Measurements from ENCODE around the gene TMEM254. TPM values are rescaled to one million over a fixed set of nuclear protein-coding genes. Genes with fewer than 3 reads are reported as not detected.
"Not testable (repeated sequence)": the region's sequence is repeated elsewhere in the genome, so short reads cannot be mapped to it uniquely, and the experiment has no call there.

Gene TMEM254
- total RNA-seq, 2 donors from 2014 or later, result 8.6 to 9.9 TPM

DNA sequence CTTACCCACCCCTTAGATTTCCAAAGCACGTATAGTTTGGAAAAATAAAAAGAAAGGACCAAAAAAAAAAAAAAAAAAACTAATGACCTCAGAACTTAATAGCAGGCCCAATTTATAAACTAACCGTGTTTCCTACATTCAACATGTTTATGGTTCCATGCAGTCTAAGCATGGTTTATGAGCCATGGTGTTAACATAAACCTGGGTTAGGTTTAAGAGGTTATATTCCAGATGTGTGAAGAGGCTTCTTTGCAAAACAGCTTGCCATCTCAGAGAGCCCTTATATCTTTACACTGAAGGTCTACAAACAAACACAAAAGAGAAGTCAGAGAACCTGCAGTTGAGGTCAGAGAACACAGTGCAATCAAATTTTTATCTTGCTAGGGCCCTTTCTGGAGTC lies 15.8 kb downstream of the TMEM254 start:
- 77 to 79% methylated on average over 2 of the region's 2 CpGs for WGBS, 2 donors
- H3K9me3 ChIP-seq, result no peaks in the 10 kb centered on the region
- H3K4me1 ChIP-seq, result no peaks in the 10 kb centered on the region
- H3K36me3 ChIP-seq (replicated peaks in 1 of 2; ENCODE audit: insufficient read depth in 1 of 2, low read depth in 2 of 2), result peaks cover 0 to 4% of the 10 kb centered on the region in 2 donors
- DNase-seq, result no peak
- no peaks in the 10 kb centered on the region for H3K27me3 ChIP-seq
- TF ChIP-seq, protein P1, sequence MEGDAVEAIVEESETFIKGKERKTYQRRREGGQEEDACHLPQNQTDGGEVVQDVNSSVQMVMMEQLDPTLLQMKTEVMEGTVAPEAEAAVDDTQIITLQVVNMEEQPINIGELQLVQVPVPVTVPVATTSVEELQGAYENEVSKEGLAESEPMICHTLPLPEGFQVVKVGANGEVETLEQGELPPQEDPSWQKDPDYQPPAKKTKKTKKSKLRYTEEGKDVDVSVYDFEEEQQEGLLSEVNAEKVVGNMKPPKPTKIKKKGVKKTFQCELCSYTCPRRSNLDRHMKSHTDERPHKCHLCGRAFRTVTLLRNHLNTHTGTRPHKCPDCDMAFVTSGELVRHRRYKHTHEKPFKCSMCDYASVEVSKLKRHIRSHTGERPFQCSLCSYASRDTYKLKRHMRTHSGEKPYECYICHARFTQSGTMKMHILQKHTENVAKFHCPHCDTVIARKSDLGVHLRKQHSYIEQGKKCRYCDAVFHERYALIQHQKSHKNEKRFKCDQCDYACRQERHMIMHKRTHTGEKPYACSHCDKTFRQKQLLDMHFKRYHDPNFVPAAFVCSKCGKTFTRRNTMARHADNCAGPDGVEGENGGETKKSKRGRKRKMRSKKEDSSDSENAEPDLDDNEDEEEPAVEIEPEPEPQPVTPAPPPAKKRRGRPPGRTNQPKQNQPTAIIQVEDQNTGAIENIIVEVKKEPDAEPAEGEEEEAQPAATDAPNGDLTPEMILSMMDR (IDR thresholded peaks at IDR 0.05), result no peak
- H3K27ac ChIP-seq, result no peak overlapping the region
- intact Hi-C loops (cut with DNase I), result no loop called here
- no peak overlapping the region for H3K4me3 ChIP-seq
- no peak for ATAC-seq

DNA sequence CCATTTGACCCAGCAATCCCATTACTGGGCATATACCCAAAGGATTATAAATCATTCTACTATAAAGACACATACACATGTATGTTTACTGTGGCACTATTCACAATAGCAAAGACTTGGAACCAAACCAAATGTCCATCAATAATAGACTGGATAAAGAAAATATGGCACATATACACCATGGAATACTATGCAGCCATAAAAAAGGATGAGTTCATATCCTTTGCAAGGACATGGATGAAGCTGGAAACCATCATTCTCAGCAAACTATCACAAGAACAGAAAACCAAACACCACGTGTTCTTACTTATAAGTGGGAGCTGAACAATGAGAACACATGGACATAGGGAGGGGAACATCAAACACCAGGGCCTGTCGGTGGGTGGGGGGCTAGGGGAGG lies 19.8 kb downstream of the TMEM254 start:
- WGBS, 2 donors, result 80 to 81% methylated on average over 2 of the region's 2 CpGs

DNA sequence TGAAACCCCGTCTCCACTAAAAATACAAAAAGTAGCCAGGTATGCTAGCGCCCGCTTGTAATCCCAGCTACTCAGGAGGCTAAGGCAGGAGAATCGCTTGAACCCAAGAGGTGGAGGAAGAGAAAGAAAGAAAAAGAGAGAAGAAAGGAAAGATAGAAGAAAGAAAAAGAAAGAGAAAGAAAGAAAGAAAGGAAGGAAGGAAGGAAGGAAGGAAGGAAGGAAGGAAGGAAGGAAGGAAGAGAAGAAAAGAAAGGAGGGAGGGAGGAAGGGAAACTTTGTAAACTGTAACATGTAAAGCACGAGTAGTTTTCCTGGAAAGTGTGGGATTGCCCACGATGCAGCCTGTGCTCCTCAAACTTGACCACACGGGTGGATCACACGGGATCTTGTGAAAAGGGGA lies 20.8 kb downstream of the TMEM254 start:
- H3K9me3 ChIP-seq; ATAC-seq; H3K27me3 ChIP-seq; DNase-seq; intact Hi-C loops (cut with DNase I); H3K4me3 ChIP-seq; H3K36me3 ChIP-seq (replicated peaks in 1 of 2; ENCODE audit: insufficient read depth in 1 of 2, low read depth in 2 of 2); H3K27ac ChIP-seq; H3K4me1 ChIP-seq: not testable (repeated sequence)
- 74 to 81% methylated on average over 8 of the region's 8 CpGs for WGBS, 2 donors

More for the DNA sequence above, 19.8 kb downstream of the TMEM254 start:
- H3K4me3 ChIP-seq; H3K4me1 ChIP-seq; H3K9me3 ChIP-seq; H3K27ac ChIP-seq; H3K27me3 ChIP-seq; ATAC-seq; DNase-seq; intact Hi-C loops (cut with DNase I); H3K36me3 ChIP-seq (replicated peaks in 1 of 2; ENCODE audit: insufficient read depth in 1 of 2, low read depth in 2 of 2): not testable (repeated sequence)

DNA sequence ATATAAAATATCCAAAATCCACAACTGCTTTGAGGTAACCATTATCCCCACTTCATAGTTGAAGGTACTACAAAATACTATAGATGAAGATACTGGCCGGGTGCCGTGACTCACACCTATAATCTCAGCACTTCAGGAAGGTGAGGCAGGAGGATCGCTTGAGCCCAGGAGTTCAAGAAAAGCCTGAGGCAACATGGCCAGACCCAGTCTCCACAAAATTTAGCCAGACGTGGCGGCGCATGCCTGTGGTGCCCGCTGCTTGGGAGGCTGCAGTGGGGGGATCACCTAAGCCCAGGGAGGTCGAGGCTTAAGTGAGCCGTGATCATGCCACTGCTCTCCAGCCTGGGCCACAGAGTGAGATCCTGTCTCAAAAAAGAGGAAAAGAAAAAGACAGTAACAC lies 21.7 kb downstream of the TMEM254 start:
- no peak for DNase-seq
- TF ChIP-seq POLR2A (IDR thresholded peaks at IDR 0.05), result no peak
- TF ChIP-seq, protein P1 (IDR thresholded peaks at IDR 0.05), result no peak
- Histone ChIP-seq H3K27ac (no peak overlapping the region), H3K4me1 (no peaks in the 10 kb centered on the region), H3K9me3 (no peaks in the 10 kb centered on the region), H3K27me3 (no peaks in the 10 kb centered on the region), H3K36me3 (replicated peaks in 1 of 2; ENCODE audit: insufficient read depth in 1 of 2, low read depth in 2 of 2) (no peaks in the 10 kb centered on the region), H3K4me3 (no peak overlapping the region)
- 86 to 91% methylated on average over 9 of the region's 9 CpGs for WGBS, 2 donors
- no peak for ATAC-seq
- intact Hi-C loops (cut with DNase I), result no loop called here

DNA sequence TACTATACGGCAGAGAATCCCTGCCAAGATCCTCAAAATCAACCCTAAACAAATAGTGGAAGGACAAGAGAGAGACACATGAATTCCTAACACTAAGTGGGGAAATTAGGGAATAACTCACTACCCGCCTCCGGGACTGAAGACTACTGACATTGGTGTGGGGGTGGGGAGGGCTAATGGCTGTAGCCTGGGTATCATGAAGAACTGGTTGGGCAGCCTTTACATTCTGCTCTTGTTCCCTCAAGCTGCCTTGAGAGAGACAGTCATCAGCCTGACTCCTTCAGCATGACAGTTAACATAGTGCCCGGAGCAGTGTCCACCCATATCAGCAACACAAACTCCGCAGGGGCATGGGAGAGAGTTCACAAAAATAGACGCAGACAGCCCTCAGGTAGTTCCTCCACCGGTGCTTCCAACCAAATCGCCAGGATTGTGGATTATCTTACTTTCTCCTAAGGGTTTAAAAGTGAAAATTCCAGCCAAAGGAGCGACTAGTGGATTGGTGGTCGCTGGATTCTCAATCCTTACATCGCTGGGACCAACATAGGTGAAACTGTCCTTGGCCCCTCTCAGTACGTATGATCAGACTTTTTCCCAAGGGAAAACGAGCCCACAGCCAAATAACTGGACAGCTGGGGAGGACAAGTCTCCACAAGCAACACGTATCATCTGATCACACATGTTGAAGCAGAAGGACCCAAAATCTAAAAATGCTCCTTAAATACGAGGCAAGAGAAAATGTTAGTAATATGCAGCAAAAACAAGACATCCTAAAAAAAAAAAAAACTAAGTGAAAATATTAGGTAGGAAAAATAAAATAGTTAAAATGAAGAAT lies 22.6 kb downstream of the TMEM254 start:
- H3K4me1 ChIP-seq, result no peaks in the 10 kb centered on the region
- no peaks in the 10 kb centered on the region for H3K27me3 ChIP-seq
- H3K27ac ChIP-seq, result no peak overlapping the region
- H3K9me3 ChIP-seq, result no peaks in the 10 kb centered on the region
- no peak overlapping the region for H3K4me3 ChIP-seq
- DNase-seq, result peak in 1 of 4 donors; percentile 34
- intact Hi-C loops (cut with DNase I), result no loop called here
- TF ChIP-seq, protein P1 (IDR thresholded peaks at IDR 0.05), result no peak
- TF ChIP-seq POLR2A (IDR thresholded peaks at IDR 0.05), result no peak
- WGBS, 2 donors, result 63 to 65% methylated on average over 15 of the region's 15 CpGs
- no peak for ATAC-seq
- no peaks in the 10 kb centered on the region for H3K36me3 ChIP-seq (replicated peaks in 1 of 2; ENCODE audit: insufficient read depth in 1 of 2, low read depth in 2 of 2)

Measured in body of pancreas (tissue), 4 donors.